Measurements from ENCODE around the gene LY6G6F.

DNA sequence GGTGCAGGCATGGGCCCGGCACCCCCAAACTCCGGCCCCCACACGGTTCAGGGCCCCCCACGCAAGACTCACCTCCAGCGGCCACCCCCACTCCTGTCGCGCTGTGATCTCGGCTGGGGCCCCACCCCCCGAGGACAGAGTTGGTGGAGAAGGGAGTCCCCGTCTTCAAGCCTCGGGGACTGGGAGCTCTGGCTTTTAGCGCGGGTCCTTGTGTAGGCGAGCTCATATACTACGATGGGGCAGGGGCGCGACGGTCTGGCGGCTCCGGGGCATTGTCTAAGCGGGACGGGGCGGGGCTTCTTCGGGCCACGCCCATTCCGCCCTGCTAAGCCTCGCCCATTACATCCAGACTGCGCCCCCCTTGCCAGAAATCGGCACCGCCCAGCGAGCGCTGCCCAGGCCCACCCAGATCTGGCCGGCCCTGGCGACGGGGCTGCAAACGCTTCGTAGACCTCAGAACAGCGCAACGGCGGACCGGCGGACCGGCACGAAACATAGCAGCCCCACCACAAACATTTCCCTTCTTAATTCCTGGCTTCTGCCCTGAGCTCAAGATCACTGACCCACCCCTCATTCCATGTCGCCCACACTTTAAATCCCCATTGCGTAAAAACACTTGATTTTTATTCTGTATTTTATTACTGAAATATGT lies 23.4 kb downstream of the LY6G6F start:
- TF ChIP-seq, protein P1, sequence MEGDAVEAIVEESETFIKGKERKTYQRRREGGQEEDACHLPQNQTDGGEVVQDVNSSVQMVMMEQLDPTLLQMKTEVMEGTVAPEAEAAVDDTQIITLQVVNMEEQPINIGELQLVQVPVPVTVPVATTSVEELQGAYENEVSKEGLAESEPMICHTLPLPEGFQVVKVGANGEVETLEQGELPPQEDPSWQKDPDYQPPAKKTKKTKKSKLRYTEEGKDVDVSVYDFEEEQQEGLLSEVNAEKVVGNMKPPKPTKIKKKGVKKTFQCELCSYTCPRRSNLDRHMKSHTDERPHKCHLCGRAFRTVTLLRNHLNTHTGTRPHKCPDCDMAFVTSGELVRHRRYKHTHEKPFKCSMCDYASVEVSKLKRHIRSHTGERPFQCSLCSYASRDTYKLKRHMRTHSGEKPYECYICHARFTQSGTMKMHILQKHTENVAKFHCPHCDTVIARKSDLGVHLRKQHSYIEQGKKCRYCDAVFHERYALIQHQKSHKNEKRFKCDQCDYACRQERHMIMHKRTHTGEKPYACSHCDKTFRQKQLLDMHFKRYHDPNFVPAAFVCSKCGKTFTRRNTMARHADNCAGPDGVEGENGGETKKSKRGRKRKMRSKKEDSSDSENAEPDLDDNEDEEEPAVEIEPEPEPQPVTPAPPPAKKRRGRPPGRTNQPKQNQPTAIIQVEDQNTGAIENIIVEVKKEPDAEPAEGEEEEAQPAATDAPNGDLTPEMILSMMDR (IDR thresholded peaks at IDR 0.05): peak in 1 of 4 experiments; percentile 18
- TF ChIP-seq POLR2A (IDR thresholded peaks at IDR 0.05): peak; percentile 69
- TF ChIP-seq POLR2AphosphoS5 (IDR thresholded peaks at IDR 0.05): peak; percentile 68

Data from prostate gland (tissue), 2 donors.